LNCAP (cell line): ENCODE measurements around the gene TUBB4A.

Experiments used
- TF ChIP-seq, protein P1 (sequence below): fragments of 450-650 bp; IDR thresholded peaks from 2 replicates; pipeline ENCODE4 v1.5.1; 2017; ENCODE audit warnings: mild to moderate bottlenecking

TUBB4A gene

DNA sequence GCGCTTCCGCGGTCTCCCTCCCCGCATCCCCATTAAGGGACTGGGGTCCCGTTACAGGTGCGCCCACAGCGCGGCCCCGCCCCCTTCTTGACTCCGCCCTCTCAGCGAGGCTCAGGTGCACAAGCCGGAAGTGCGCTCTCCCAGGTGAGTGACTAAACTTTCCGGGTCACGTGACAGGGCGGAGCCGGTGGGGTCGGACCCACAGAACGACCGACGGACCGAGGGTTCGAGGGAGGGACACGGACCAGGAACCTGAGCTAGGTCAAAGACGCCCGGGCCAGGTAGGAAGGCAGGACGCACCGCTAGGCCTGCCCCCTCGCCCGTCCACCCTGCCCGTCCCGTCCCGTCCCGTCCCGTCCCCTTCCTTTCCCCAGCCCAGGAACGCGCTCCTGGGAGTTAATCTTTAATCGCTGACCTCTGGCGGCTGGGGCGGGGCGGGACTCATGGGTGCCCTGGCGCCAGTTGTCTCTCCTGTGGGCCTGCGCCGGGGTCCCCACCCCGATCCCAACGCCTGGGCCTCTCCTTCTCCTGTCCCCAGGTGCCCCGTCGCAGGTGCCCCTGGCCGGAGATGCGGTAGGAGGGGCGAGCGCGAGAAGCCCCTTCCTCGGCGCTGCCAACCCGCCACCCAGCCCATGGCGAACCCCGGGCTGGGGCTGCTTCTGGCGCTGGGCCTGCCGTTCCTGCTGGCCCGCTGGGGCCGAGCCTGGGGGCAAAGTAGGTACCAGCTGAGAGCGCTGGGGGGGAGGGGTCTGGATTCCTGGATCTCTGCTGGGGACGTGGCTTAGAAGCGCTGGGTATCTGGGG is 37.8 kb downstream of the TUBB4A start, which contains the start of gene CRB3:
CRB3 (plus strand) TSS at position 202 of the 804 bp plus-strand sequence; CDS start at position 633, 431 bp downstream.
- TF ChIP-seq, protein P1, sequence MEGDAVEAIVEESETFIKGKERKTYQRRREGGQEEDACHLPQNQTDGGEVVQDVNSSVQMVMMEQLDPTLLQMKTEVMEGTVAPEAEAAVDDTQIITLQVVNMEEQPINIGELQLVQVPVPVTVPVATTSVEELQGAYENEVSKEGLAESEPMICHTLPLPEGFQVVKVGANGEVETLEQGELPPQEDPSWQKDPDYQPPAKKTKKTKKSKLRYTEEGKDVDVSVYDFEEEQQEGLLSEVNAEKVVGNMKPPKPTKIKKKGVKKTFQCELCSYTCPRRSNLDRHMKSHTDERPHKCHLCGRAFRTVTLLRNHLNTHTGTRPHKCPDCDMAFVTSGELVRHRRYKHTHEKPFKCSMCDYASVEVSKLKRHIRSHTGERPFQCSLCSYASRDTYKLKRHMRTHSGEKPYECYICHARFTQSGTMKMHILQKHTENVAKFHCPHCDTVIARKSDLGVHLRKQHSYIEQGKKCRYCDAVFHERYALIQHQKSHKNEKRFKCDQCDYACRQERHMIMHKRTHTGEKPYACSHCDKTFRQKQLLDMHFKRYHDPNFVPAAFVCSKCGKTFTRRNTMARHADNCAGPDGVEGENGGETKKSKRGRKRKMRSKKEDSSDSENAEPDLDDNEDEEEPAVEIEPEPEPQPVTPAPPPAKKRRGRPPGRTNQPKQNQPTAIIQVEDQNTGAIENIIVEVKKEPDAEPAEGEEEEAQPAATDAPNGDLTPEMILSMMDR: no peak

DNA sequence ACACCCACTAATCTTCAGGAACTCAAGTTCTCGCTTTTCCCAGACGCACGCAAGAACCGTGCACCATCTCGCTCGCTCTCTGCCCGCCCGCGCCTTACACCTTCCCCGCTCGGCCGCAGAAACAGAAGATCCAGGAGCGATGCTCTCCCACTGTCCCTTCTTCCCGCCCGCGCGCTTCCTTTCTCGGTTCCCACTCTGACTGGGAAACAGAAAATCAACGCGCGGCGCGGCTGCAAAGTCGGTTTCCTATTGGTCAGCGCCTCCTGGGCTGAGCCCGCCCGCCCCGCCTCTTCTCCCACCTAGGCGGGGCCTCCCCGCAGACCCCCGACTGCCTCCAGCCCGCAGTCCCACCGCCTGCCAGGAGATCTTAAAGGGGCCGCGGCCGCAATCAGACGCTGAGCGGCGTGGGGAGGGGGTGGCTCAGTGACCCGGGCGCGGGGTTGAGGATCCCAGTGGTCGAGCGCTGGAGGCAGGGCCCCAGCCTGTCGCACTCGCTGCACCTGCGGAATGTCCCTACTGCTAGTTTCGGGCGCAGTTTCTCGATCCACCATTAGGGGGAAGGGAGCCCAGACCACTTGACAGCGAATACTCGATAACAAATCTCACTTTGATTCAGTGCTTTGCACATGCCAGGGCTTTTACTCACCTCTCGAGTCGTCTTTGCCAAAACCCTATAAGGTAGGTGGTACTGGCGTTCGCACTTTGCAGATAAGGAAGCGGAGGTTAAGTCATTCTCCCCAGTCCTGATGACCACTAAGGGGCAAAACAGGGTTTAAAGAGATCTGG is 41.8 kb downstream of the TUBB4A start:
- TF ChIP-seq, protein P1: peak; percentile 50; the same call in 1 of the 2 replicates

GRCh38 chr19:6459262-6460098 is 42.6 kb downstream of the TUBB4A start, which contains the start of gene SLC25A23:
Gene SLC25A23, minus strand, starts transcription at chr19:6459792. Its CDS starts 164 bp downstream, at chr19:6459628.
- TF ChIP-seq, protein P1: no peak

DNA sequence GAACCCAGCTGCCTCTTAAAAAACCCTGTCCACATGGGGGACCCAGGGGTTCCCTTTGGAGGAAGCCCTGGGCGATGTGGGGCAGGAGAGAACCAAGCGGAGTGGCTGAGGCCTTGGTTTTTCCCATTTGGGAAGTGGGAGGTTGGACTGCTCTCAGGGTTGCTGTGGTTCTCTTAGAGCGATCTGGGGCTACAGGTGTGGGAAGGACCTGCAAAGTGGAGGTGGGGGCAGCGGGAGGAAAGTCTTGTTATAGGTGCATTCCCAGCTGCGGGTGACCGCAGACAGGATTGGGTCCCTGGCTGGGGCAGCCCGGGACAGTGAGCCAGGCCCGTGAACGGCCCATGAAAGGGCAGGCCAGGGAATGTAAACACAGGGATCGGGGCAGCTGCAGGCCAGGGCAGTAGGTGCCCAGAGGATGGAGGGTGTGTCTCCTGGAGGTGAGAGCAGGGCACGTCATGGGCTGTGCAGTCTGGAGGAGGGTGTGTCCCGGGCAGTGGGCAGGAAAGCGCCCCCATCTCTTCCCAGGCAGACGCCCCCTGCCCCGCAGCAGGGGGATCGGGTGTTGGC is 43.3 kb downstream of the TUBB4A start:
- TF ChIP-seq, protein P1: no peak

- TF ChIP-seq, protein P1: no peak
Observed at GRCh38 chr19:6457958-6458694, 44.0 kb downstream of the TUBB4A start.

DNA sequence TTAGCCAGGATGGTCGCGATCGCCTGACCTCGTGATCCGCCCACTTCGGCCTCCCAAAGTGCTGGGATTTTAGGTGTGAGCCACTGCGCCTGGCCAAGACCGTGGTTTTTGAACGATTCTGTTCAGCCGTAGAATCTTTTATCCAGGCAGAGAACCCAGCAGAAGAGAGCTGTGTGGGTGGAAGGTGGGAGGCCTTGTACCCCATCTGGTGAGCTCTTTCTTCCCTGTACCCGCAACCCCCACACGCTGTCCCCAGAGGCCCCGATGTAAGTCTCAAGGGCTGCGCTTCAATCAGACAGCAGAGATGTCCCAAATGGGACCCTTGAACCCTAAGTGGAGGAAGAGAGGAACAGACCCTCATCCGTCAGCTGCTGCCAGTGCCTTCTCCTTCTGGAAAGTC is 46.2 kb downstream of the TUBB4A start:
- TF ChIP-seq, protein P1: no peak
